Measurements from ENCODE around the gene ARL3.
"Not testable (repeated sequence)": the region's sequence is repeated elsewhere in the genome, so short reads cannot be mapped to it uniquely, and the experiment has no call there.

ARL3 gene

DNA sequence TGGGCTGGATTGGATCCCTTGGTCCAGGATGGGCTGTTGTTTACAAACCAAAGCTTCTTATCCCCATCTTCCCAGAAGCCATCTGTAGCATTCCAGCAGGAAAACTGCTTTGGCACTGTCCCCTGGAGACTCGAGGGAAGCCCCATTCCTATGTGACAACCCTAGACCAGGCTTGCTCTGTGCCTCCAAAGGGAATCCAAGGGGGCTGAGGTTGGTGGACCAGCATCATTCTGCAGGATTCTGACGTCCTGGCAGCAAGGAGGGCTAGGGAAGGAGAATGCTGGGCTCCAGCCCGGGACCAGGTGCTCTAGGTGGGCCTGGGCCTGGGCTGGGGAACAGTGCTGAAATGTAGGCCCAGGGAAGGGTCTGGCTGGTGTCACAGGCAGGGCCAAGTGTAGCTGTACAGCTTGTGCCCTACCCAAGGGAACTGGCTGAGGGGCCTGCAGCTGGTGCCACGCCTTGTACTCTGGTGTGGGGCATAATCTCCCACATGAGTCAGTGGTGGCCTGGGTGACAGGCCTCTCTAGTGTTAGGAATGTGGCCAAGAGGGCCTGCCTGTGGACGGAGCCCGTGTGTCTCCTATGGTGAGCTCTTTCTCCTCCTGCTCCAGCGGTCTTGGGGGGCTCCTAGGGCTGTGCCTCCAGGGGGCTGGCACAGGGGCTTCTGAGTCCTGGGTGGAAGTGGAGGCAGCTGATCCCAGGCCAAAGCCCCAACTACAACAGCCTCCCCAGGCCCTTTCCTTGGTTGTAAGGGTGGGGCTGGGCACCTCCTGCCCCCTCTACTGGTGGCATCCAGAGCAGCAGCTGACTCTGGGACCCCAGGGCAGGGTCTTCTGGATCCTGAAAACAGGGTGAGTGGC lies 44.8 kb downstream of the ARL3 start:
- no peak overlapping the region for H3K27ac ChIP-seq
- no peak for TF ChIP-seq ZFX (IDR thresholded peaks at IDR 0.05)
- TF ChIP-seq, protein P1, sequence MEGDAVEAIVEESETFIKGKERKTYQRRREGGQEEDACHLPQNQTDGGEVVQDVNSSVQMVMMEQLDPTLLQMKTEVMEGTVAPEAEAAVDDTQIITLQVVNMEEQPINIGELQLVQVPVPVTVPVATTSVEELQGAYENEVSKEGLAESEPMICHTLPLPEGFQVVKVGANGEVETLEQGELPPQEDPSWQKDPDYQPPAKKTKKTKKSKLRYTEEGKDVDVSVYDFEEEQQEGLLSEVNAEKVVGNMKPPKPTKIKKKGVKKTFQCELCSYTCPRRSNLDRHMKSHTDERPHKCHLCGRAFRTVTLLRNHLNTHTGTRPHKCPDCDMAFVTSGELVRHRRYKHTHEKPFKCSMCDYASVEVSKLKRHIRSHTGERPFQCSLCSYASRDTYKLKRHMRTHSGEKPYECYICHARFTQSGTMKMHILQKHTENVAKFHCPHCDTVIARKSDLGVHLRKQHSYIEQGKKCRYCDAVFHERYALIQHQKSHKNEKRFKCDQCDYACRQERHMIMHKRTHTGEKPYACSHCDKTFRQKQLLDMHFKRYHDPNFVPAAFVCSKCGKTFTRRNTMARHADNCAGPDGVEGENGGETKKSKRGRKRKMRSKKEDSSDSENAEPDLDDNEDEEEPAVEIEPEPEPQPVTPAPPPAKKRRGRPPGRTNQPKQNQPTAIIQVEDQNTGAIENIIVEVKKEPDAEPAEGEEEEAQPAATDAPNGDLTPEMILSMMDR (conservative IDR thresholded peaks at IDR 0.05): no peak; the same call in 1 of the 2 replicates

DNA sequence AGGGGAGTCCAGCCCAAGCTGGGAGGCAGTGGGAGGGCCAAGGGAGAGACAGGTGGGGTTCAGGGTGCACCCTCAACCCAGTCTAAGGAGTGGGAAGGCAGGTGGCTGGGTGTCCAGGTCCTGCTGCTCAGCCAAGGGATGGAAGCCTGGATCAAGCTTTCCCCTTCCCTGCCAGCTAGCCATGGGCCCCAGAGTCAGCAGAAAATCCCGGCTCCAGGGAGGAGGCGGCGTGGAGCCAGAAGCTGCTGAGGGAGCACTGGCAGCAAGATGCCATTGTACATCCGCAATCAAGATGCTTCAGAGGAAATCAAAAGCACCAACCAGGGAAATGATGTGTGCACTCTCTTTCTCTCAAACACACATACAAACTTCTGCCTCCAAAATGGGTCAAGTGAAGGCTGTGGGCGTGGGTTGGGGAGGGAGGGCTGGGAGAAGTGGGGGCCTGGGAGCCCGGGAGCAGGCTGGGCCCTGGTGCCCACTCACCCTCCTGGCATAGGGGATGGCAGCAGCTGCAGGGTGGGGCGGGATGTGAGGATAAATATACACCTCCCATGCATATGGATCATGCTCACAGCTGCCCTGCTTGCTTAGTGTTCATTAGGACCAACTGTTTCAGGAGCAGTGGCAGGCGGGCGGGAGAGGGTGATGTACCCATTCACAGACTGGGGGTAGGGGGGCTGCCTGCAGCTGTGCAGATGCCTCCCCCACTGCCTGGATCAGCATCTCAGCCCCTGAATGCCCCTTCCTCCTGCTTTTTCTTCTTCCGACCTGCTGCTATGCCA lies 45.7 kb downstream of the ARL3 start:
- TF ChIP-seq, protein P1 (conservative IDR thresholded peaks at IDR 0.05): no peak
- TF ChIP-seq ZFX (IDR thresholded peaks at IDR 0.05): no peak
- H3K27ac ChIP-seq: no peak overlapping the region

DNA sequence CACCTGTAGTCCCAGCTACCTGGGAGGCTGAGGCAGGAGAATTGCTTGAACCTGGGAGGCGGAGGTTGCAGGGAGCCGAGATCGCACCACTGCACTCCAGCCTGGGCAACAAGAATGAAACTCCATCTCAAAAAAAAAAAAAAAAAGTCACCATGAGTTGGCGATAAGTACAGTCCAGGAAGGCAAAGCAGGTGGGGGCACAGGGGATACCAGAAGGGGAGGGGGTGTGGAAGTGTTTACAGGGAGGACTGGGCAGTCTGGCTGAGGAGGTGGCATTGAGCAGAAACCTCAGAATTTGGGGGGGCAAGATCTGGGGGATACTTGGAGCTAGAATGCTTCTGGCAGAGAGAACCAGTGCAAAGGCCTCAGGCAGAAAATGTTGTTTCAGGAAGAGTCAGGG lies 46.8 kb downstream of the ARL3 start:
- not testable (repeated sequence) for H3K27ac ChIP-seq

DNA sequence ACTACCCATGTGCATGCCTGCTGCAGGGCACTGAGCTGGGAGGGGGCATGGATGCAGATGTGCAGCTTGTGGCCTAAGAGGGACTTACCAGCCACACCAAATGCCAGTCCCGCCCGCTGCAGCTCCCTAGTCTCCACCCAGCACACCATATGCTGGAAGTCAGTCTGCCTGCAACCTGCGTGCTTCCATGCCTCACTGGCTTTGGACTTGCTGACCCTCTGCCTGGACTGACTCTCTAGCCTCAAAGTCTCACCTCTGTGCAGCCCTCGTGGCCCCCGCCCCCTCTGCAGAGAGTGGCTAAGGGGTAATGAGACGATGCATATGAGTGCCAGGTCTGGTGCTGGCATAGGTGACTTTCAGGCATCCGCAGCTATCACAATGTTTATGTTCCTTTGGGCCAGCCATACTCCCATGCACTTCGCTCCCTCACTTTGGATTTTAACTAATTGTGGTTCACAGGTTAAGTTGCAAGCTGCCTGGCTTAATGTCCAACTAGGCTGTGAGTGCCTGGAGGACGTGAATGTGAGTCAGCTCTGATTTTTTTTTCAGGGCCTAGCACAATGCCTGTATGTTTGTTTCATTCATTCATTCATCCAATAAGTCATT lies 48.2 kb downstream of the ARL3 start:
- H3K27ac ChIP-seq: no peak overlapping the region
- TF ChIP-seq ZFX (IDR thresholded peaks at IDR 0.05): no peak
- TF ChIP-seq, protein P1 (conservative IDR thresholded peaks at IDR 0.05): no peak

DNA sequence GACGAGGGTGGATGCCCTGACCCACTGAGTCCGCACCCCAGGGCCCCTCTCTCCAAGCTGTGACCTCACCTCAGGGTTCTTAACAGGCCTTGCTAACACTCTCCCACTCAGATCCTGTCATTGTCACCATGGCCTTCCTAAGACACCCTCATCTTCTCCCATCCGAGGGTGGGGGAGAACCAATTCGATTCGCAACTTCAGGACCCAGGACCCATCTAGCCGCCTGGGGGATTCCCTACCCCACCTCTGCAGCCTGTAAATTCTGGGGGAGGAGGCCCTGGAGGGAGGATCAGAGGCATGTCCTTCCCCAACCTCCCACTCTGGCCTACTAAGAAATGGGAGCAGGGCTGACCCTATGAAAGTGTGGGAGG lies 52.6 kb downstream of the ARL3 start:
- no peak for TF ChIP-seq ZFX (IDR thresholded peaks at IDR 0.05)
- TF ChIP-seq, protein P1 (conservative IDR thresholded peaks at IDR 0.05): no peak
- no peak overlapping the region for H3K27ac ChIP-seq

DNA sequence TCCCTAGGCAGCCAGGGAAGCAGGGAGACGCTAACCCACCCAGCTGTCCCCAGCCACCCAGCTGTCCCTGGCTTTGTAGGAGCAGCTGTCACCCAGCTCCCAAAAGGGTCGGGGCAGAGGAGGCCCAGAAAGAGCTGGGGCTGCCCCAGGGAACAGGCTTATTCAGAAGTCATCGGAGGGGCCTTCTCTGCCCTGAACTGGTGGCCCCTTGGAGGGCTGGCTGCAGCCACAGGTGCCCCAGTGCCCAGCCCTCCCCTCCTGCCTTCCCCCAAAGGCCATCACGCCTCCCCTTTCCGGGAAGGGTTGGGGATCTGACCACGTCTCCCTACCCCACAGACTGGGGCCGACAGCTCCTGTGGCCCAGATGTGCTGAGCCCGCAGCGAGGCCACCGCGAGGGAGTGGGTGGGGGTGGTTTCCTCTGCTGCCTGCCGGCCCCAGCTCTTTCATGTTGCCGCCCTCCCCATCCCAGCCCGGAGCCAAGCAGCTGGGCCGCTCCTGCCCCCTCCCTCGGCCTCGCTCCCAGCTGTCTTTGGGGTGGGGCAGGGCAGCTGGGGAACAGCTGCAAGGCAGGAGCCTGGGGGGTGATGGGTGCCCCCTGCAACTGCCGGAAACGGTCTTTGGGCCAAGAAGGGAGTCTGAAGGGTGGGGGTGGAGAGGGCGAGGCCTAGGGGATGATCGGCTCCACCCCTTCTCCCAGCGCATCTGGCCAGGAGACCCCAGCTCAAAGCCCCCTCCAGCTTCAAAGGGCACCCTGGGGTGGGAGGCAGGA lies 53.1 kb downstream of the ARL3 start:
- H3K27ac ChIP-seq: no peak overlapping the region
- TF ChIP-seq, protein P1 (conservative IDR thresholded peaks at IDR 0.05): no peak
- no peak for TF ChIP-seq ZFX (IDR thresholded peaks at IDR 0.05)

DNA sequence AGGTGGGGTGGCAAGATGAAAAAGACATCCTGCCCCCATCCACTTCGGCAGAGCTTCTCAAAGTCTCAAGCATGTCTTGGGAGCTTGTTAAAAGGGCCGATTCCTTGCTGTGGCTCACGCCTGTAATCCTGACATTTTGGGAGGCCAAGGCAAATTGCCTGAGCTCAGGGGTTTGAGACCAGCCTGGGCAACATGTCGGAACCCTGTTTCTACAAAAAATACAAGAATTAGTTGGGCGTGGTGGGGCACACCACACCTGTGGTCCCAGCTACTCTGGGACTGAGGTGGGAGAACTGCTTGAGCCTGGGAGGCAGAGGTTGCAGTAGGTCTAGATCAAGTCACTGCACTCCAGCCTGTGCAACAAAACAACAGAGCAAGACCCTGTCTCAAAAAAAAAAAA lies 55.4 kb downstream of the ARL3 start:
- TF ChIP-seq ZFX (IDR thresholded peaks at IDR 0.05): no peak
- TF ChIP-seq, protein P1 (conservative IDR thresholded peaks at IDR 0.05): no peak
- H3K27ac ChIP-seq: peak overlapping the region; percentile 83

Measured in C4-2B (cell line).